Stromal cell of bone marrow (primary cell): ENCODE data around the gene CYP21A2.

ENCODE experiments used
- DNase-seq: peaks from one replicate; pipeline ENCODE4 v3.0.0-alpha.2; 2012; ENCODE audit warnings: low read depth

Gene CYP21A2

DNA sequence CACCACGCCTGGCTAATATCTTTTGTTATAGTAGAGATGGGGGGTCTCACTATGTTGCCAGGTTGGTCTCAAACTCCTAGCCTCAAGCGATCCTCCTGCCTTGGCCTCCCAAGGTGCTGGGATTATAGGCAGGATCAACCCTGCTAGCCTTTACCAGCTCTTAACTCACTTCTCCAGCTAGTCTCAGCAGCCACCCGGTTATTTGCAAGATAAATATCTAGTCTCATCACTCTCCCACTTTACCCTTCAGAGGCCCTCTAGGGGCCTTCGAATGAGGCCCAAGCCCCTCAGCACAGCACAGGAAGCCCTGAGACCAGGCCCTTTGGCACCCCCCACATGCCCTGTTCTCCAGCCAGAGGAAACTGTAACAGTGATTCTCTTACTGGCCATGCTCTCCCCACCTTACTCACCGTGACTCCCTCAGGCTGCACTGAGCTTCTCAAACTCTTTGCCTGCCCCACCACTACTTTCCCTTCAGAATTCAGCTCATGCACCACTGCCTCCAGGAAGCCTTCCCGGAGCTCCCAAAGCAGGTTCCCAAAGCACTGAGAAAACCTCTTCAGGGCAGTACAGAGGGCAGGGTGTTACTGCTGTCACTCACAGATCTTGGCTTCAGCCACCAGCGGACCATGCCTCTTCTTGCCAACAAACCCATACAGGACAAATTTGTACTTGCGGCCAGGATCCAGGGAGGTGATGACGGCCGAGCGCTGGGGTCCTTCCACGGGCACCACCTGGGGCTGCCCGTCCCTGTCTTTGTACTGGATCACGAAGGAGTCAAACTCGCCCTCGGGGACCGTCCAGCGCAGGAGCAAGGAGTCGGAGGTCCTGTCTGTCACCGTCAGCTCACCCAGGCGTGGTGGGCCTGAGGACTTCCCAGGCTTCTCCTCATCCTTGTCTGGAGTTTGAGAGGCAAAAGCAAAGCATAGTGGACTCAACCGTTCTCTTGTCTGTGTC lies 45.9 kb downstream of the CYP21A2 start:
- no peak for DNase-seq

DNA sequence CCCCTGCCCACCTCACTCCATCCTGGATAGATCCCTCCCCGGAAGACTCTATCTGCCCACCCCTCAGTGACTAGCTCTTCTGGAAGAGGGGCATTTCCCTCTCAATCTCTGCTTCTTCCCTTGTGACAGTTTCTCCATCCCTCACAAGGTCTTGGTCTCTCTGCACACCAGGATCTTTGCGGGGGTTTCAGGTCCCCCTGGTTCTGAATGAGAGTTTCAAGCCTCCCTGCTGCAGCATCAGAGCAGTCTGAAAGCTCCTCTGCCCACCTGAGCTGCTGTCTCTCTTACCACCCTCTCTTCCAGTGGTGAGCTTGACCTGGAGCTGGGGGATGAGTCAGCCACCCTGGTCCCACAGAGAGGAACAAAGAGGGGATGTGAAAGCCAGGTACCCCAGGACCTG lies 46.6 kb downstream of the CYP21A2 start:
- no peak for DNase-seq

DNA sequence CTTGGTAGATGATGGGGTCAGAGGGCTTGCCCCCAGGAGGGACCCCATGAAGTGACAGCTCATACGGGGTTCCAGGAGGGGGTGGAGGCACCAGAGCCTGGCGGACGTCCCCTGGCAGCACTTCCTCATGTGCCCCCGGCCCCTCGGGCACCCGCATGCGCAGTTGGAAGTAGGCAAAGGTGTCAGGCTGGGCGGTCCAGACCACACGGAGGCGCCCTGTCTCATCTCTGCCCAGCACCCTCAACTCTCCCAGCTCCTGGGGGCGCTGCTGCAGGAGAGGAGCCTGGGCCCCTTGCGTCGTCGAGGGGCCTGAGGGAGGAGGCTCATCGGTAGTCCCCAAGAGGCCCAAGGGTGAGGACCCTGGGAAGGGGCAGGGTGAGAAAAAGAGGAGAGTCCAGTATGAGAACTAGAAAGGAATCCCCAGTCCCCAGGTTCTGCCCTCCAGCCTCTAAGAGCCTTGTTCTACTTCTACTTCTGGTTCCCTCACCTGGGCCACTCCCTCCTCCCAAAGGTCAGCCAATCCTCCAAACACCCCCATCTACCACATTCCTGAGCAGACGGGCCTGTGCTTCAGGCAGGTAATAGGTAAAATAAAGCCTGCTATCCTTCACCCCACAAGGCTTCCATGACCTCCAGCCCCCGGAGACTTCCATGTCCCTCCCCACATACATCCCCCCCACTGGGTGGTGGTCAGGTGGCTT lies 47.7 kb downstream of the CYP21A2 start:
- DNase-seq = no peak

DNA sequence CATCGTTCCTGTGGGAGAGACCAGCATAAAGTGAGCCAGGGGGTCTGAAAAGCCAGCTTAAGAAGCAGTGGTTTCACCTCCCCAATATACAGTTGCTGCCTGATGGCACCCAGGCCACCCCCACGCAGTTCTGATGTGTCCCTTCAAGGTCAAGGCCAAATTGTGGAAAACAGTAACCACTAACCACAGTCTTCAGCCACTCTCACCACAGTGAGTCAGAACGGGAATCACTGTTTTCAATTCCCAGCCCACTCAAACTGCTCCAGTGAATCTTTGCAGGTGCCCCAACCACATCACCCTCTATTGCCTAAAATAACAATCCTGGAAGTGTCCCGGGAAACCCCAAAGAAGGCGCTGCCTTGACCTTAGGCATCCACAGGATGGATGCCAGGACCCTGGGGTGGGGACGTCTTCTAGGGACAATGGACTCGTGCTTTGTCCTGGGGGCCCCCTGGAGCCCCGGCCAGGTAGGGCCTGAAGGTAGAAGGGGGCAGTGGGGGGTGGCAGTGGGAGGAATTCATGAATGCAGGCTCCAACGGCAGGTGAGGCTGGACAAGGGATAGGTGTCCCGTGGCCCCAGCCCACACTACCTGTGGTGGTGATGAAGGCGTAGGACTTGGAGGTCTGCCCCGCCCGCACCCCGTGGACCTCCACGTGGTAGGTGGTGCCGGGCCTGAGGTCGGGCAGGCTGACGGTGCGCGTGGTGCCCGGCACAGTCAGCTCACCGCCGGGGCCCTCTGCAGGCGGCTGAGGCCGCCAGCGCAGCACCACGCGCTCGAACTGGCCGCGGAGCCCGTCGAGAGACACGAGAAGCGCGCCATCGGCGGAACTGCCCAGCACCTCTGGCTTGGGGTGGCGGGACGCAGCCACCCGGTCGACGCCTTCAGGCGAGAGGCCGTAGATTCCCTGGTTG lies 48.7 kb downstream of the CYP21A2 start:
- DNase-seq = peak; percentile 60

DNA sequence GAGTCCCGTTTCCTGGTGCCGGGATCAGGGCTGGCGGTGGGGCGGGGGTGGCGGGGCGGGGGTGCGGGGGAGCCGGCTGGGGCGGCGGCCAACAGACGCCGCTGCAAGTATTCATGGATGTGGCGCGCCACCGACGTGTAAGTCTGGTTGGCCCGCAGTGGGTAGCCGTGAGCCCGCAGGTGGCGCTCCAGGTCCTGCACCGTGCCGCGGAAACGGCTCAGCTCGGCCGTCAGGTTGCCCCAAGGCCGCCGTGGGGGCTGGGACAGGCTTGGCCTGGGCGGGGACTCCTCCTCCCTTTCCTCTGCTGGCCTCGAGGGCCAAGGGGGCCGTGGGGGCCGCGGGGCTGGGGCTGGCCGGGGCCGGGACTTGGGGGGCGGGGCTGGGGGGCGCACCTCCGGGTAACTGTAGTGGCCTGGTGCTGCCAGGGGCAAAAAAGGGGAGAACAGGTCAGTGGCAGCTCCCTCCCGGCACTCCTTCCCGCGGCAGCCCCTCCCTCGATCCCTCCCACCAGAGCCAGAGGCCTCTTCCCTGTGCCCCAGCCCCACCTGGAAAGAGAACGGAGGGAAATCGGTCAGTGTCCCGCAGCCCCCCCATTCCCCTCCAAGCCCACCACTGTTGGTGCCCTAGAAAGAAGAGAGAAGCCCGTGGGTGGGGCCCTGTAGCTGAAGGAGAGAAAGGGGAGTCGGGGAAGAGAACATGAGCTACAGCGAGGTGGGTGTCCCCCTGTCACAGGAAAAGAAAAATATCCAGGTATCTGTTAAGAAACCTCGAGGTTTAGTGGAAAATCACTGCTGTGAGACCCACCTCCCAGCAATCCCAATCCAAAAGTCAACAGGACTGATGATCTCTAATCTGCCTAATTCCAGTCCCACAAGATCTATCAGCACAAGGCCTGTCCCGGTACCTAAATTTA lies 49.6 kb downstream of the CYP21A2 start:
- no peak for DNase-seq

DNA sequence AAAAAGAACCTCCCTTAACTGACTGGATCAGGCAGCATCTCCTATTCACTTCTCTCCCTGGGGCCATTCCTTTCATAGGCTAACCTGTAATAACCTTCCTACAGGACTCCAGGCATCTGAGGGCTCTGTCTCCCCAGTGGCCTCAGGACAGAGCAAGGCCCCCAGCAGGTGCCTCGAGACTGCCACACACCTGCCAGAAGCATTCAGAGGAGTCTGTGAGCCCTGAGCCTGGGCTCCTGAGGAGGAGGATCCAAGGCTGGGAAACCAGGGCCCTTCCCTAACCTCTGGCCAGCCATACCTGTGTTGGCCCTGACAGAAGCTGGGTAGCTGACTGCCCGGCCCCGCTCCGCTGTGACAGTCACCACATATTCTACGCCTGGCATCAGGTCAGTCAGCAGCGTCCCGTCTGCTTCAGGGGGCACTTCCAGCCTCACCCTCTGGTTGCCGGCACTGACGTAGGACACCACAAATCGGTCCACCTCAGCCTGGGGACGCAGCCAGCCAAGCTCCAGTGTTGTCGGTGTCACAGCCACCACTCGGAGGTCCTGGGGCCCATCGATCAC lies 50.4 kb downstream of the CYP21A2 start:
- no peak for DNase-seq

DNA sequence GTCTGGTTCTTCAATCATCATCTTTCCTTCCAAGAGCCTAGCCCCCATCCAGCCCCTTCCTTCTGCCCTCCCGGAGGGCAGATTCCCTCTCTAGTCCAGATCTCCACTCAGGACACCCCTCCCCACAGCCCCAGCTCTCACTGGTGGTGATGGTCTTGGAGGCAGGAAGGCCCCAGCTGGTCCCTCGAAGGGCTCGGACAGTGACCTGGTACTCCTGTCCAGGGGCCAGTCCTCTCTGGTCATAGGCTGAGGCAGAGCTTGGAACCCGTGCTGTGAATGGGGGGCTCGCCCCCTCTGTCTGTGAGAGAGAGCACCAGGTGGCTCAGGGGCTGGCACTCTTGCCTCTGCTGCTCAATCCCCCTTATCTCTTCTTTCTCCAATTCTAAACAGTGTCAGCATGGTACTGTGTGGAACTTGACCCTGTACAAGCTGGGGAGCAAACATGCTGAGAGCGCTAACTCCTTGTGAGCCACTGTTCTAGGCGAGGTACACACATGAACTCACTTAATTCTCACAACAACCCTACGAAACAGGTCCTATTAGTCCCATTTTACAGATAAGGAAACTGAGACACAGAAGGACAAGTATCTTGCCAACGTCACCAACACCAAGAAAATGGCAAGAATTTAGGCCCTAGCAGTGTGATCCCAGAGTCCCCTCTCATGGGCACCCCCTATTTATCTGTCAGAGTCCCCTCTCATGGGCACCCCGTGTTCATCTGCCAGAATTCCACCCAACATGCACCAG lies 51.0 kb downstream of the CYP21A2 start:
- no peak for DNase-seq
